ENCODE data around the gene MTF2.

The MTF2 gene

GRCh38 chr1:93087532-93087931 lies 8.4 kb downstream of the MTF2 start:
- TF ChIP-seq EZH2phosphoT487 (IDR thresholded peaks at IDR 0.05; ENCODE audit: borderline replicate concordance, low read length): no peak
- no peak for TF ChIP-seq CTCF (IDR thresholded peaks at IDR 0.05; ENCODE audit: low read depth, low read length, poor library complexity, severe bottlenecking)
- H3K27ac ChIP-seq (ENCODE audit: low read depth, low read length): no peak overlapping the region
- H3K27me3 ChIP-seq (ENCODE audit: control insufficient read depth, low read length): no peaks in the 10 kb centered on the region
- no peaks in the 10 kb centered on the region for H3K9me2 ChIP-seq (replicated peaks; ENCODE audit: control insufficient read depth, low read length)
- peaks cover 37% of the 10 kb centered on the region for H4K20me1 ChIP-seq (ENCODE audit: control insufficient read depth, insufficient read depth, low read depth, low read length)
- no peak overlapping the region for H3K4me3 ChIP-seq (ENCODE audit: low read length)
- H3F3A ChIP-seq (ENCODE audit: control insufficient read depth, insufficient read depth): 0 out of 2 replicates have a peak, but pooled peaks cover under 1% of the 10 kb centered on the region
- H3K4me2 ChIP-seq (ENCODE audit: low read length): no peak overlapping the region
- peaks cover 80% of the 10 kb centered on the region for H3K36me3 ChIP-seq (ENCODE audit: control insufficient read depth, low read length)
- H3K79me2 ChIP-seq (ENCODE audit: control insufficient read depth, low read length): peaks cover 100% of the 10 kb centered on the region
- H3K9me3 ChIP-seq (ENCODE audit: control insufficient read depth, insufficient read depth, low read length): no peaks in the 10 kb centered on the region; the same call in 1 of the 2 replicates
- peaks cover 64% of the 10 kb centered on the region for H3K4me1 ChIP-seq (ENCODE audit: control insufficient read depth, low read length)

- no peak overlapping the region for H3K4me2 ChIP-seq (ENCODE audit: low read length)
Observed at GRCh38 chr1:93093332-93094006, 14.4 kb downstream of the MTF2 start.

GRCh38 chr1:93095804-93096585 lies 16.9 kb downstream of the MTF2 start:
- H4K20me1 ChIP-seq (ENCODE audit: control insufficient read depth, insufficient read depth, low read depth, low read length): peaks cover 46% of the 10 kb centered on the region
- H3K36me3 ChIP-seq (ENCODE audit: control insufficient read depth, low read length): peaks cover 68% of the 10 kb centered on the region
- H3K9me3 ChIP-seq (ENCODE audit: control insufficient read depth, insufficient read depth, low read length): no peaks in the 10 kb centered on the region
- no peak overlapping the region for H3K4me3 ChIP-seq (ENCODE audit: low read length)
- no peak for TF ChIP-seq CTCF (IDR thresholded peaks at IDR 0.05; ENCODE audit: low read depth, low read length, poor library complexity, severe bottlenecking)
- no peak for TF ChIP-seq EZH2phosphoT487 (IDR thresholded peaks at IDR 0.05; ENCODE audit: borderline replicate concordance, low read length)
- H3F3A ChIP-seq (ENCODE audit: control insufficient read depth, insufficient read depth): peaks cover 12% of the 10 kb centered on the region; the same call in 1 of the 2 replicates
- no peaks in the 10 kb centered on the region for H3K27me3 ChIP-seq (ENCODE audit: control insufficient read depth, low read length)
- H3K27ac ChIP-seq (ENCODE audit: low read depth, low read length): no peak overlapping the region
- H3K4me2 ChIP-seq (ENCODE audit: low read length): peak overlapping the region; percentile 9; the same call in 1 of the 2 replicates
- peaks cover 100% of the 10 kb centered on the region for H3K79me2 ChIP-seq (ENCODE audit: control insufficient read depth, low read length)
- H3K4me1 ChIP-seq (ENCODE audit: control insufficient read depth, low read length): peaks cover 59% of the 10 kb centered on the region
- no peaks in the 10 kb centered on the region for H3K9me2 ChIP-seq (replicated peaks; ENCODE audit: control insufficient read depth, low read length)

More at GRCh38 chr1:93093332-93094006, 14.4 kb downstream of the MTF2 start:
- H3K79me2 ChIP-seq (ENCODE audit: control insufficient read depth, low read length): peaks cover 100% of the 10 kb centered on the region
- H3K9me2 ChIP-seq (replicated peaks; ENCODE audit: control insufficient read depth, low read length): no peaks in the 10 kb centered on the region
- peaks cover 52% of the 10 kb centered on the region for H3K4me1 ChIP-seq (ENCODE audit: control insufficient read depth, low read length)
- H3K4me3 ChIP-seq (ENCODE audit: low read length): no peak overlapping the region
- TF ChIP-seq EZH2phosphoT487 (IDR thresholded peaks at IDR 0.05; ENCODE audit: borderline replicate concordance, low read length) (no peak), CTCF (IDR thresholded peaks at IDR 0.05; ENCODE audit: low read depth, low read length, poor library complexity, severe bottlenecking) (no peak)
- H3F3A ChIP-seq (ENCODE audit: control insufficient read depth, insufficient read depth): peaks cover 12% of the 10 kb centered on the region; the same call in 1 of the 2 replicates
- H3K27ac ChIP-seq (ENCODE audit: low read depth, low read length): no peak overlapping the region
- H3K36me3 ChIP-seq (ENCODE audit: control insufficient read depth, low read length): peaks cover 58% of the 10 kb centered on the region
- H3K27me3 ChIP-seq (ENCODE audit: control insufficient read depth, low read length): no peaks in the 10 kb centered on the region
- H3K9me3 ChIP-seq (ENCODE audit: control insufficient read depth, insufficient read depth, low read length): no peaks in the 10 kb centered on the region
- H4K20me1 ChIP-seq (ENCODE audit: control insufficient read depth, insufficient read depth, low read depth, low read length): peaks cover 35% of the 10 kb centered on the region
